ENCODE data around the gene GALNTL6. TPM values are rescaled to one million over a fixed set of nuclear protein-coding genes. Genes with fewer than 3 reads are reported as not detected.

GALNTL6 gene
- total and polyA plus RNA-seq, 9 of the 15 experiments (the other 6 are each of a cell fraction or from before 2014, with no cell fraction given) = 0.18 to 0.50 (median 0.29) TPM

- TF ChIP-seq REST (IDR thresholded peaks at IDR 0.05; ENCODE audit: borderline replicate concordance) (no peak), REST (CRISPR knock-in tag; IDR thresholded peaks at IDR 0.05; ENCODE audit: low read depth) (no peak), RBM15 (IDR thresholded peaks at IDR 0.05; ENCODE audit: insufficient read depth, low read length) (no peak), ZC3H4 (CRISPR knock-in tag; IDR thresholded peaks at IDR 0.05; ENCODE audit: borderline replicate concordance) (no peak), POLR2A (conservative IDR thresholded peaks at IDR 0.05) (no peak), E2F6 (IDR thresholded peaks at IDR 0.05; ENCODE audit: borderline replicate concordance in 1 of 2, extremely low read depth in 1 of 2, insufficient read depth in 1 of 2, insufficient read length in 1 of 2, low read depth in 1 of 2, low read length in 1 of 2, poor library complexity in 1 of 2, severe bottlenecking in 1 of 2) (no peak), ARID2 (IDR thresholded peaks at IDR 0.05) (no peak), SMC3 (conservative IDR thresholded peaks at IDR 0.05; ENCODE audit: insufficient read depth, low read depth, low read length) (no peak), RBM39 (optimal IDR thresholded peaks at IDR 0.05; ENCODE audit: low read depth, low read length) (no peak), MTA3 (IDR thresholded peaks at IDR 0.05; ENCODE audit: borderline replicate concordance) (no peak), ID3 (CRISPR knock-in tag; IDR thresholded peaks at IDR 0.05) (no peak), ID3 (tag; IDR thresholded peaks at IDR 0.05) (no peak), MLX (CRISPR knock-in tag; conservative IDR thresholded peaks at IDR 0.05) (no peak), MCM7 (IDR thresholded peaks at IDR 0.05) (no peak), ZNF224 (CRISPR knock-in tag; IDR thresholded peaks at IDR 0.05) (no peak)
Measured at GRCh38 chr4:172143605-172144314, 330.6 kb downstream of the GALNTL6 start (continued).

All from K562 (cell line).